BLaER1 (cell line): ENCODE results near the gene IL18.
"Not testable (repeated sequence)": the region's sequence is repeated elsewhere in the genome, so short reads cannot be mapped to it uniquely, and the experiment has no call there.

Experiments used
- H3K27ac ChIP-seq: shearing (Covaris generic); formaldehyde crosslinking; 2 replicates; pipeline ENCODE4 v1.8.1; 2022
- H3K27me3 ChIP-seq: shearing (Covaris generic); formaldehyde crosslinking; 2 replicates; pipeline ENCODE4 v1.8.1; 2022
- H3K36me3 ChIP-seq: shearing (Covaris generic); formaldehyde crosslinking; 2 replicates; pipeline ENCODE4 v1.8.1; 2022
- H3K4me1 ChIP-seq: shearing (Covaris generic); formaldehyde crosslinking; 2 replicates; pipeline ENCODE4 v1.8.1; 2022
- H3K4me2 ChIP-seq: shearing (Covaris generic); formaldehyde crosslinking; 2 replicates; pipeline ENCODE4 v1.8.1; 2022
- H3K4me3 ChIP-seq: shearing (Covaris generic); formaldehyde crosslinking; 2 replicates; pipeline ENCODE4 v1.8.1; 2022
- H3K9ac ChIP-seq: shearing (Covaris generic); formaldehyde crosslinking; 2 replicates; pipeline ENCODE4 v1.8.1; 2022
- H3K9me3 ChIP-seq: shearing (Covaris generic); formaldehyde crosslinking; 2 replicates; pipeline ENCODE4 v1.8.1; 2022
- H4K20me1 ChIP-seq: shearing (Covaris generic); formaldehyde crosslinking; 2 replicates; pipeline ENCODE4 v1.8.1; 2022
- Cebpa-rat ChIP-seq: shearing (Covaris generic); IDR thresholded peaks from 2 replicates; pipeline ENCODE4 v1.8.1; 2022

Gene IL18

DNA sequence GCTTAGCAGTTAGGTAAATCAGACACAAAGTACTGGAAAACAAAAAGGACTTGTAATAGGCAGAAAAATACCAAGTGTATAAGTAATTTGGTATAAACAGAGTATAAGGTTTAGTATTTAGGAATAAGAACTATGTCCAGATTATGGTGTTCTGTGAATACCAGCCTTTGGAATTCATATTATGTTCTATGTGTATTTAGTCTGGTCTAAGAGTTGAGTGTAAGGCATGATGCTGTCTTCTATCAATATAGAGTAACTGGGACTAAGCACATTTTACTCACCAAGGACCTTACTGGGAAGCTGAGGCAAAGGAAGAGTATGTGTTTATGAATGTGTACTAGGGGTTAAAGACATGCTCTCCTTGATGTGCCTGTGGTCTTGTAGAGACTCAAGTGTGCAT is 67.7 kb downstream of the IL18 start:
- Histone ChIP-seq H3K4me3 (no peak overlapping the region), H3K4me2 (no peak overlapping the region), H3K27ac (no peak overlapping the region), H3K4me1 (no peaks in the 10 kb centered on the region), H3K9ac (no peak overlapping the region), H4K20me1 (0 out of 2 replicates have a peak, but pooled peaks cover 4% of the 10 kb centered on the region), H3K9me3 (no peaks in the 10 kb centered on the region), H3K36me3 (peaks cover 64% of the 10 kb centered on the region), H3K27me3 (no peaks in the 10 kb centered on the region)
- TF ChIP-seq Cebpa-rat = no peak

DNA sequence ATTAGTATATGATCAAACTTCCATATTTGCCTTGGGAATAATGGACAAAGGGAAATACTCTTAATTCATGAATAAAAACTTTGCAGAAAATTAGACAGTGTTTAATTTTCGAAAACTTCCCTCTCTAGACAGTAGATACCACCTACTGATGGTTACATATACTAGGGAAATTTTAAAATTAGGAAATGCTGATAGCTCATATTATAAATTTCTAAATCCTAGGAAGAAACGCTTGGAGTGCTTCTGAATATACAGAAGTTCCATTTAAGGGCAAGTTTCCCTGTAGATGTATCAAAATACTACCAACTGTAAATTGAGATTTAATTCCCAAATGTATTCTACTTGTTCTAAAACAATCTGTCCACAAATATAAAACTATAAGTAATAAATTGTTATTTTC is 68.6 kb downstream of the IL18 start:
- H3K36me3 ChIP-seq = peaks cover 73% of the 10 kb centered on the region
- not testable (repeated sequence) for H4K20me1 ChIP-seq, H3K4me2 ChIP-seq, H3K4me3 ChIP-seq, H3K27ac ChIP-seq, H3K27me3 ChIP-seq, H3K4me1 ChIP-seq, H3K9me3 ChIP-seq, H3K9ac ChIP-seq
